GM13977 (cell line): Measurements from ENCODE around the gene CEP20.
"Not testable (repeated sequence)": the region's sequence is repeated elsewhere in the genome, so short reads cannot be mapped to it uniquely, and the experiment has no call there.

Source experiments
- DNase-seq: peaks from one replicate; pipeline ENCODE4 v3.0.0; 2012; ENCODE audit warnings: low spot score
- CTCF ChIP-seq: IDR thresholded peaks from 2 replicates; pipeline ENCODE4 v1.5.1; 2012; ENCODE audit warnings: mild to moderate bottlenecking, control low read depth; ENCODE audit not compliant: insufficient read depth; ENCODE audit errors: extremely low read depth, missing control alignments
- in situ Hi-C: fragments of 300-500 bp; cut with MboI; formaldehyde crosslinking; loops from one replicate; pipeline ENCODE4 v1.12.0; 2022; ENCODE audit warnings: low sequenced_read_pairs, low pct_unique_long_range_greater_than_20kb, mixed read lengths, inconsistent platforms; ENCODE audit not compliant: unreplicated experiment

The CEP20 gene

GRCh38 chr16:15856901-15857698 is 31.3 kb downstream of the CEP20 start, which contains the start of gene MYH11:
Gene MYH11 (minus strand): TSS chr16:15857028. CDS start chr16:15838252, 18,776 bp downstream.
- in situ Hi-C loops = no loop called here
- peak; percentile 45 for DNase-seq
- peak; percentile 18 for TF ChIP-seq CTCF

GRCh38 chr16:15856182-15856581 is 32.2 kb downstream of the CEP20 start:
- no peak for TF ChIP-seq CTCF
- DNase-seq = peak; percentile 30
- in situ Hi-C loops = no loop called here

DNA sequence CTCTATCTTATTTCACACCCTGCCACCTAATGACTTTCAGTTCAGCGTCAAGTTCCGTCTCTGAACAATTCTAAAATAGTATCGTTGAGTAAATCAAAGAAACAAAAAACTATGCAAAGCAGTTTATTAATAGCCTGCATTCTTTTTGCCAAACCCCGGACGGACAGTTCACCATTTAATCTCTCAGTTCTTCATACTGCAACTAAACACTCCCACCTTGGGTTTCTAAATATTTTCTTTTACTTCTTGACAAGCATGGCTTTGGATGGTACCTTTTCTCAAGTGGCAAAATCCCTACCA is 32.7 kb downstream of the CEP20 start:
- TF ChIP-seq CTCF = no peak
- in situ Hi-C loops = no loop called here
- DNase-seq = peak; percentile 87

DNA sequence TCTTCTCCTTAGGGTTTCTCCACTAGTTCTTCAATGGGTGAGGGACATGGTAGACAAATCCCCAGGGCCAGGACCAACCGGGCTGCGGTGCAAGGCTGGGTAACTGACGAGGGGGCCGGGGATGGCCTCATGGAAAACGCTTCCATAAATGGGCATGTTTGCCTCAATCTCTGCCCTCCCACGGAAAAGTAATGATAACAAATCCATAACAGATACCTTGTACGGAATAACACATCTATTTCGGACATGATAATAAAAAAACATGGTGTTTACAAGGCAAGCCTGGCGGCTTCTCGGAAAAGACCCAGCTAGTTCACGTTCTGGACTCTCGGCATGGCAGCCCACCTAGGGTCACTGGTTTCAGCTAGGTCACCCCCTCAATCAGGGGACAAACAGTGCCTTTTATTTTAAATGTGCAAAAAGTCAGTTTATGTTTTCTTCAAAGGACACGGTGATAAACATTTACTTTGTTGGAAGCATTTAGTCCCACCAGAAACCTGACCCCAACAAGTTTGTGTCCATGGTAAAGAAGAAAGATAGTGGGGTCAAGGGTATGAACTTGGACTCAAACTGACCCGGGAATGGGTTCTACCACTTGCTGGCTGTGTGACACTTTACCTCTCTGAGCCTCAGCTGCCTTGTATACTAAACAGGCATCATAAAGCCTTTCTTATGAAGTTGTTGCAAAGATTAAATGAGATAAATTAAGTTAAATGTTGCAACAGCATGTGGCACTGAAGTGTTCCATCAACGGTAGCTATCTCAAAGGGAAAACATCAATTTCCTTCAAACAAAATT is 33.3 kb downstream of the CEP20 start:
- in situ Hi-C loops = no loop called here
- TF ChIP-seq CTCF = no peak
- no peak for DNase-seq

DNA sequence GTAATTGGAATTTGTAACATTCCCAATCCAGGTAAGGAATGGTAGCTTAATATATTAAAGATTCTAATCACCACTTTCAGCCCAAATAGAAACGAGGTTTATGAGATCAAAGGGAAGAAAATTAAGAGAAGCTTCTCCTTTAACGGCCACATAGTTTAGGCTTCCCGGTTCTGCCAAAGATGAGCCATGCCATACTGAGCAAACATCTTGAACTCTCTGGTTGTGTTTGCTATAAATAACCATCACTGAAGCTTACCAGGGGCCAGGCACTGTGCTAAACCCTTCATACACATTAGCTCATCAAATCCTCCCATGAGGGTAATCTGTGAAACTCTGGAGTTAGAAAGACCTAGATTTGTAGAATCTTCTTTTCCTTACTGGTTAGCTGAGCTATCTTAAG is 34.3 kb downstream of the CEP20 start:
- no peak for TF ChIP-seq CTCF
- DNase-seq = no peak
- in situ Hi-C loops = no loop called here

GRCh38 chr16:15853021-15853420 is 35.4 kb downstream of the CEP20 start:
- TF ChIP-seq CTCF = no peak
- in situ Hi-C loops = no loop called here
- DNase-seq = no peak

DNA sequence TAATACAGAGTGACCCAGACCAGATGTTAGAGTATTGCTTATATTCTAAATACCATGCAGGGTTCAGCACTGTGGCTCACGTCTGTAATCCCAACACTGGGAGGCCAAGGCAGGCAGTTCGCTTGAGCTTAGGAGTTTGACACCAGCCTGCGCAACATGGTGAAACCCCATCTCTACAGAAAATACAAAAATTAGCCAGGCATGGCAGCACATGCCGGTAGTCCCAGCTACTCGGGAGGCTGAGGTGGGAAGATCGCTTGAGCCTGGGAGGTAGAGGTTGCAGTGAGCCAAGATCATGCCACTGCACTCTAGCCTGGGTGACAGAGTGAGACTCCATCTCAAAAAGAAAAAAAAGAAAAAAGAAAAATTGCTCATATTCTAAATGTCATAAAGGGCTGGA is 37.8 kb downstream of the CEP20 start:
- in situ Hi-C loops, DNase-seq: not testable (repeated sequence)
